Muscle layer of duodenum (tissue), 2 donors: Measurements from ENCODE around the gene RPAP2.
"Not testable (repeated sequence)": the region's sequence is repeated elsewhere in the genome, so short reads cannot be mapped to it uniquely, and the experiment has no call there.

Experiments used
- H3K27ac ChIP-seq: one replicate; pipeline ENCODE4 v1.7.0; 2013; ENCODE audit warnings: mild to moderate bottlenecking, low read length
- H3K27me3 ChIP-seq: one replicate; pipeline ENCODE4 v1.7.0; 2013; ENCODE audit warnings: low read depth, mild to moderate bottlenecking, control low read depth, low read length
- H3K36me3 ChIP-seq, 2 donors: one replicate each; pipeline ENCODE4 v1.7.0; 2013; ENCODE audit warnings: low read length in 2 of 2, control low read depth in 1 of 2, mild to moderate bottlenecking in 1 of 2; ENCODE audit not compliant: insufficient read depth in 2 of 2, control insufficient read depth in 1 of 2
- H3K4me1 ChIP-seq, 2 donors: one replicate each; pipeline ENCODE4 v1.7.0; 2013; ENCODE audit warnings: low read length in 2 of 2, mild to moderate bottlenecking in 2 of 2, control low read depth in 1 of 2, moderate library complexity in 1 of 2; ENCODE audit not compliant: insufficient read depth in 2 of 2, control insufficient read depth in 1 of 2
- H3K4me3 ChIP-seq, 2 donors: one replicate each; pipeline ENCODE4 v1.7.0; 2013; ENCODE audit warnings: low read length in 2 of 2, low read depth in 1 of 2, mild to moderate bottlenecking in 1 of 2
- H3K9me3 ChIP-seq, 2 donors: one replicate each; pipeline ENCODE4 v1.7.0; 2013; ENCODE audit warnings: low read length in 2 of 2, control low read depth in 1 of 2, mild to moderate bottlenecking in 1 of 2; ENCODE audit not compliant: control insufficient read depth in 1 of 2
- donor health status: healthy.

The RPAP2 gene

GRCh38 chr1:92380867-92381266, 82.0 kb downstream of the RPAP2 start:
- H3K36me3 ChIP-seq: peaks cover 7 to 35% of the 10 kb centered on the region in 2 donors
- H3K9me3 ChIP-seq: peaks cover 0 to 9% of the 10 kb centered on the region in 2 donors
- H3K4me3 ChIP-seq: no peak overlapping the region
- H3K4me1 ChIP-seq: no peaks in the 10 kb centered on the region
- no peak overlapping the region for H3K27ac ChIP-seq
- no peaks in the 10 kb centered on the region for H3K27me3 ChIP-seq

GRCh38 chr1:92393966-92394365, 95.1 kb downstream of the RPAP2 start:
- H3K27me3 ChIP-seq, H3K4me3 ChIP-seq, H3K9me3 ChIP-seq, H3K27ac ChIP-seq, H3K36me3 ChIP-seq, H3K4me1 ChIP-seq: not testable (repeated sequence)

GRCh38 chr1:92398519-92398918, 99.7 kb downstream of the RPAP2 start:
- H3K4me3 ChIP-seq: no peak overlapping the region
- no peaks in the 10 kb centered on the region for H3K27me3 ChIP-seq
- no peak overlapping the region for H3K27ac ChIP-seq
- peaks cover 0 to 18% of the 10 kb centered on the region in 2 donors for H3K9me3 ChIP-seq
- no peaks in the 10 kb centered on the region for H3K4me1 ChIP-seq
- no peaks in the 10 kb centered on the region for H3K36me3 ChIP-seq

GRCh38 chr1:92399076-92399475, 100.2 kb downstream of the RPAP2 start:
- Histone ChIP-seq H3K27me3 (no peaks in the 10 kb centered on the region), H3K4me3 (no peak overlapping the region), H3K27ac (no peak overlapping the region), H3K4me1 (no peaks in the 10 kb centered on the region), H3K9me3 (peaks cover 0 to 20% of the 10 kb centered on the region in 2 donors), H3K36me3 (no peaks in the 10 kb centered on the region)

GRCh38 chr1:92404661-92405060, 105.8 kb downstream of the RPAP2 start:
- Histone ChIP-seq H3K36me3 (no peaks in the 10 kb centered on the region), H3K9me3 (peaks cover 0 to 12% of the 10 kb centered on the region in 2 donors), H3K4me3 (no peak overlapping the region), H3K27ac (no peak overlapping the region), H3K4me1 (no peaks in the 10 kb centered on the region), H3K27me3 (no peaks in the 10 kb centered on the region)

GRCh38 chr1:92408825-92409224, 110.0 kb downstream of the RPAP2 start:
- Histone ChIP-seq H3K4me3 (no peak overlapping the region), H3K9me3 (no peaks in the 10 kb centered on the region), H3K27me3 (no peaks in the 10 kb centered on the region), H3K27ac (no peak overlapping the region), H3K4me1 (no peaks in the 10 kb centered on the region), H3K36me3 (no peaks in the 10 kb centered on the region)

- H3K27me3 ChIP-seq: no peaks in the 10 kb centered on the region
- H3K9me3 ChIP-seq: no peaks in the 10 kb centered on the region
- H3K4me3 ChIP-seq: no peak overlapping the region
- no peak overlapping the region for H3K27ac ChIP-seq
- H3K36me3 ChIP-seq: no peaks in the 10 kb centered on the region
- no peaks in the 10 kb centered on the region for H3K4me1 ChIP-seq
These were observed 111.2 kb downstream of the RPAP2 start for GRCh38 chr1:92409946-92410549.

GRCh38 chr1:92410706-92411105, 111.8 kb downstream of the RPAP2 start:
- Histone ChIP-seq H3K27ac (no peak overlapping the region), H3K27me3 (no peaks in the 10 kb centered on the region), H3K4me1 (no peaks in the 10 kb centered on the region)

GRCh38 chr1:92411511-92411910, 112.7 kb downstream of the RPAP2 start:
- Histone ChIP-seq H3K27me3 (no peaks in the 10 kb centered on the region), H3K9me3 (no peaks in the 10 kb centered on the region), H3K4me1 (no peaks in the 10 kb centered on the region), H3K36me3 (no peaks in the 10 kb centered on the region), H3K27ac (no peak overlapping the region), H3K4me3 (no peak overlapping the region)

More at GRCh38 chr1:92410706-92411105, 111.8 kb downstream of the RPAP2 start:
- H3K36me3 ChIP-seq: no peaks in the 10 kb centered on the region
- no peak overlapping the region for H3K4me3 ChIP-seq
- no peaks in the 10 kb centered on the region for H3K9me3 ChIP-seq

- no peaks in the 10 kb centered on the region for H3K9me3 ChIP-seq
- H3K36me3 ChIP-seq: no peaks in the 10 kb centered on the region
- H3K4me1 ChIP-seq: no peaks in the 10 kb centered on the region
- H3K27ac ChIP-seq: no peak overlapping the region
- no peak overlapping the region for H3K4me3 ChIP-seq
- H3K27me3 ChIP-seq: no peaks in the 10 kb centered on the region
These were observed 120.8 kb downstream of the RPAP2 start for GRCh38 chr1:92419642-92420041.

GRCh38 chr1:92424381-92424780, 125.5 kb downstream of the RPAP2 start:
- Histone ChIP-seq H3K27me3 (no peaks in the 10 kb centered on the region), H3K4me3 (no peak overlapping the region), H3K36me3 (no peaks in the 10 kb centered on the region), H3K27ac (no peak overlapping the region), H3K9me3 (no peaks in the 10 kb centered on the region), H3K4me1 (no peaks in the 10 kb centered on the region)

GRCh38 chr1:92425617-92426016, 126.8 kb downstream of the RPAP2 start:
- Histone ChIP-seq H3K36me3 (no peaks in the 10 kb centered on the region), H3K27me3 (no peaks in the 10 kb centered on the region), H3K9me3 (no peaks in the 10 kb centered on the region), H3K27ac (no peak overlapping the region), H3K4me1 (no peaks in the 10 kb centered on the region), H3K4me3 (no peak overlapping the region)
